Measurements from ENCODE around the gene ACSM4. TPM values are rescaled to one million over a fixed set of nuclear protein-coding genes. Genes with fewer than 3 reads are reported as not detected.

Gene ACSM4
- total and polyA plus RNA-seq, 9 donors = not detected

DNA sequence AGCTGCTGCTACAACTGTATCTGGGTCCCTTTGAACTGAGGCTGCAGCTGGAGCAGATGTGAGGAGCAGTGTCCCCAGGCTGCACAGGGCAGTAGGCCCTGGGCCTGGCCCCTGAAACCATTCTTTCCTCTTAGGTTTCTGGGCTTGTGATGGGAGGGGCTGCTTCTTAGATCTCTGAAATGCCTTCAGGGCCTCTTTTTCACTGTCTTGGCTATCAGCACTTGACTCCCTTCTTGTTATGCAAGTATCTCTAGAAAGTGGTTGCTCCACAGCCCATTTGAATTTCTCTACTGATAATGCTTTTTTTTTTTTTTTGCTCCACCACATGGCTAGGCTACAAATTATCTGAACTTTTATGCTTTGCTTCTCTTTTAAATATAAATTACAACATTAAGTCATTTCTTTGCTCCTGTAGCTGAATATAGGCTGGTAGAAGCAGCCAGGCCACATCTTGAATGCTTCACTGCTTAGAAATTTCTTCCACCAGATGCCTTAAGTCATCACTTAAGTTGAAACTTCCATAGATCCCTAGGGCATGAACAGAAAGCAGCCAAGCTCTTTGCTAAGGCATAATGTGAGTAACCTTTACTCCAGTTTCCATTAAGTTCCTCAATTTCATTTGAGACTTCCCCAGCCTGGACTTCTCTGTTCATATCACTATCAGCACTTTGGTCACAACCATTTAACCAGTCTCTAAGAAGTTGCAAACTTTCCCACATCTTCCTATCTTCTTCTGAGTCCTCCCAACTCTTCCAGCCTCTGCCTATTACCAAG, 41.1 kb downstream of the ACSM4 start:
- intact Hi-C loops (cut with DNase I) = no loop called here
- no peak overlapping the region for H3K27ac ChIP-seq
- H3K4me1 ChIP-seq (ENCODE audit: insufficient read depth) = no peaks in the 10 kb centered on the region
- H3K9me3 ChIP-seq = no peaks in the 10 kb centered on the region
- no peak overlapping the region for H3K4me3 ChIP-seq
- H3K27me3 ChIP-seq = no peaks in the 10 kb centered on the region
- no peaks in the 10 kb centered on the region for H3K36me3 ChIP-seq
- no peak for DNase-seq
- no peak for TF ChIP-seq CTCF (IDR thresholded peaks at IDR 0.05)
- no peak for TF ChIP-seq POLR2A (IDR thresholded peaks at IDR 0.05)

DNA sequence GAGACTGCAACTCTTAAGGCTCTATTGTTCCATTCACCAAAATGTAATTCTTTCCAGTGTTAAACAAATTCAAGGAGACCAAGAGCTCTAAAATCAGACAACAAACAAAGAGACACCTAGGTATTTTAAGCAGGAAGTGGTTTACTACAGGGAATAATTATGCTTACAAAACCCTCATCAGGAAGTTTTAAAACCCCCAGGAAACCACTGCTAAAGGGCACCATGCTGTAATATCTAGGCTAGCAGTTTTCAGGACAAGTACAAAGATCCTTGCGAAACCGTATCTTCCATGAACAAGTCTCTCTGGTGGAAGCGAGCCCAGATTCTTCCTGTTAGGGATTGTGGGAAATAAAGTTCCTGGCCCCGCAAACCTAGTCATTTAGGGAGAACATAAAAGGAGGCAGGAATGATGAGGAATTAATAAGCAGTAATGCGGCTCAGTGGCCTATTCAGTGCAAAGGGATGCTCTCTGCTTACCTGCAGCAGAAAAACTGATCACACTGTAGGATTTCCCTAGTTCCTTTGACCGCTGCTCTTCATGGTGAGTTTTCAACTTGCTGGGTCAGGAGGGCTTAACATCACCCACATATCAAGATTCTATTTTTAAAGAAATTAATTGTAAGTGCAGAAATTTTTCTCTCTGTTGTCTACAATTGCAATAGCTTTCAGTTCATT, 42.8 kb downstream of the ACSM4 start:
- no peak for DNase-seq

DNA sequence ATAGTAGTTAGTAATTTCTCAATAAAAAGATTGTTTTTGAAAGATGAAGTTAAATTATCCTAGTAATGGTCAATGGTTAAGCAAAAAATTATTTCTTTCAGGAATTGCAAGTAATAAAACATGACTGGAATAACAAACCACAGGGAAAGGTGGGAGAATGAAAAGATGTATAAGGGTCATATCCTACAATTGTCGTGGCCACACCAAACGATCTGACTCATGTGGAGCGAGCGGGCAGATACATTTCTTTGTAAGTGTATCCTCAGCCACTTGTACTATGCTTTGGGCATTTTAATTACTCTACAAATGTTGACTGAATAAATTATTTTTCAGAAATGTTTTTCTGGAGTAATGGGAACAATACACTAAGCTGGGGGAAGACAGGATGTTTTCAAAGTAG, 45.5 kb downstream of the ACSM4 start:
- no peaks in the 10 kb centered on the region for H3K4me1 ChIP-seq (ENCODE audit: insufficient read depth)
- DNase-seq = no peak
- H3K4me3 ChIP-seq = no peak overlapping the region
- H3K36me3 ChIP-seq = no peaks in the 10 kb centered on the region
- intact Hi-C loops (cut with DNase I) = no loop called here
- H3K27ac ChIP-seq = no peak overlapping the region
- H3K9me3 ChIP-seq = no peaks in the 10 kb centered on the region
- 61 to 82% (median 78%) methylated on average over 4 of the region's 4 CpGs for WGBS, 3 donors
- TF ChIP-seq EP300 (IDR thresholded peaks at IDR 0.05) (no peak), POLR2A (IDR thresholded peaks at IDR 0.05) (no peak), CTCF (IDR thresholded peaks at IDR 0.05) (no peak)
- H3K27me3 ChIP-seq = peaks cover 4% of the 10 kb centered on the region

More for the DNA sequence above, 42.8 kb downstream of the ACSM4 start:
- TF ChIP-seq POLR2A (IDR thresholded peaks at IDR 0.05) (no peak), CTCF (IDR thresholded peaks at IDR 0.05) (no peak)
- H3K27ac ChIP-seq = no peak overlapping the region
- 85 to 87% (median 87%) methylated on average over 6 of the region's 6 CpGs for WGBS, 3 donors
- no peaks in the 10 kb centered on the region for H3K4me1 ChIP-seq (ENCODE audit: insufficient read depth)
- H3K36me3 ChIP-seq = no peaks in the 10 kb centered on the region
- intact Hi-C loops (cut with DNase I) = no loop called here
- no peak overlapping the region for H3K4me3 ChIP-seq
- no peaks in the 10 kb centered on the region for H3K9me3 ChIP-seq
- peaks cover 4% of the 10 kb centered on the region for H3K27me3 ChIP-seq

DNA sequence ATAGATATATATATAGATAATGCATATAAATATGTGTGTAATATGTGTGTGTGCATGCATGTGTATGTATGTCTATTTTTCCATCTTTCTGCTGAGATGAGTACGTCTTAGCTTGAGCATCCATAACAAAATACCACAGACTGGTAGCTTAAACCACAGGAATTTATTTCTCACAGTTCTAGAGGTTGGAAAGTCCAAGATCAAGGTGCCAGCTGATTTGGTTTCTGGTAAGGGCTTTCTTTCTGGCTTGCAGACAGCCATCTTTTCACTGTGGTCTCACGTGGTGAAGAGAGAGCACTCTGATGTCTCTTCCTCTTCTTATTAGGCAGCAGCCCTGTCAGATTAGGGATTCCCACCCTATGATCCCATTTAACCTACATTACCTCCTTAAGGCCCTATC, 47.3 kb downstream of the ACSM4 start:
- H3K27me3 ChIP-seq = peaks cover 4% of the 10 kb centered on the region
- no peaks in the 10 kb centered on the region for H3K36me3 ChIP-seq
- no peak for TF ChIP-seq CTCF (IDR thresholded peaks at IDR 0.05)
- no peak for TF ChIP-seq POLR2A (IDR thresholded peaks at IDR 0.05)
- no peak for TF ChIP-seq EP300 (IDR thresholded peaks at IDR 0.05)
- intact Hi-C loops (cut with DNase I) = no loop called here
- H3K9me3 ChIP-seq = no peaks in the 10 kb centered on the region
- no peaks in the 10 kb centered on the region for H3K4me1 ChIP-seq (ENCODE audit: insufficient read depth)
- H3K4me3 ChIP-seq = no peak overlapping the region
- 43 to 54% (median 44%) methylated on average over 2 of the region's 2 CpGs for WGBS, 3 donors
- no peak for DNase-seq
- H3K27ac ChIP-seq = no peak overlapping the region
